HG02884 (cell line): ENCODE results near the gene KRTAP10-1.

Experiments used
- ATAC-seq: cut with Tn5 transposase; IDR thresholded peaks from one replicate; pipeline ENCODE4 v1.9.1; 2021; ENCODE audit warnings: mild to moderate bottlenecking, moderate library complexity; ENCODE audit not compliant: unreplicated experiment

Gene KRTAP10-1

DNA sequence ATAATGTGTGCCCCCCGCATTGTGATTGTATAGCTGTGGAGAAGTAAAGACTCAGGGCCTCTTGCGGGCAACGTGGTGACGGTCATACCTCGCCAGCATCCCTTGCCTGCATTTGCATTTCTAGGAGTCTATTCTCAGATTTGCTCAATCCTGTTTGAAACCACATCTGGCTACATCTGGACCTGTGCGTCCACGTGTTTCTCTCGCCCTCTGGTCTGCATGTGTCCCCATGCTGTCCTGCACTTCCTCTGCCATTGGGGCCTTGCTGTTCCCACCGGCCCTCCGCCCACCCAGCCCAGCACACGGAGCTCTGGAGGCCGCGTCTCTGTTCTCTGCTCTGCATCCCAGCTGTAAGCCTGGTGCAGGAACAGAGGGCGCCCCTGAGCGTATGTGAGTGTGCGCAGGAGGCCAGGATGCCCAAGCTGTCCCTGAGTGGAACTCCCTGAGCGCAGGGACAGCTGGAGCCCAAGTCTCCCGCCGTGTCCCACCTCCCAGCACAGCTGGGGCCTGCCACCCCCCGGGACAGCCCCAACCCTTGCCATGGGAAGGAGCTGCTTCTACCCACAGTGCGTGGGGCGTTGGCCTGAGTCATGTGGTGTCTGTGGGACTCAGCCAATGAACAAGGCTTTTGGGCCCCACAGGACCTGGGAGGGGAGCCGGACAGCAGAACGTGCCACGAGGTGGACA, 9.7 kb upstream of the KRTAP10-1 start:
- no peak for ATAC-seq

DNA sequence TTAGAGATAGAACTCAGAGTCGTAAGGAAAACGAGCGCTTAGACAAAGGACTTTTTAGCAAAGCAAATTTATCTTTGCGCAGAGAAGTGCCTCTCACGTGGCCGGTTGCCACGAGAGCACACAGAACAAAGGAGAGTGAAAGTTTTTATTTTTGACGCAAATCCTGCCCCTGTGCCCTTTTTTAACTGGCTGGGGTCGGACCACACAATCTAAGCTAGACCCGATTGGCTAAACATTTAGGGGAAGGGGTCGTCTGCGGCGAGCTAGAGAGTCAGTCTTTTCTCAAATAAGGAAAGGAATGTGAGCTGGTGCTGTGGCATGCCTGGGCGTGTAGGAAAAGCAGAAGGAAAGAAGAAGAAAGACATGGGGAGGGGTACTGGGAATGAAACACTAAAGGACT, 8.9 kb upstream of the KRTAP10-1 start:
- no peak for ATAC-seq

DNA sequence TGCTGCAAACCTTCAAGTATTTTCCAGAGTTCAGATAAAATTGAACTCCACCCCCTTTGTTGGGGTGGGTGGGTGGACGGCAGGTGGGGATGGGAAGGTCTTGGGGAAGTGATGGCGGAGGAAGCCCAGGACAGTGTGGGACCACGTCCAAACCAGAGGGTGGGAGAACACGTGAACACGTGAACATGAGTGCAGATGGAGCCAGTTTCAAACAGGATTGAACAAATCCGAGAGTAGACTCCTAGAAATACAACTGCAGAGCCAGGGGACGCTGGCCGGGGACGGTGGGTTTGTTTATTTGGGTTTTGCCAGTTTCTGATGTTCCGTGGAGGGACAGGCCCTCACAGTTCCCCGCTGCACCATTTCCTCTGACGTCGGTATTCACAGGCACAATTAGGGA, 8.4 kb upstream of the KRTAP10-1 start:
- ATAC-seq: no peak

DNA sequence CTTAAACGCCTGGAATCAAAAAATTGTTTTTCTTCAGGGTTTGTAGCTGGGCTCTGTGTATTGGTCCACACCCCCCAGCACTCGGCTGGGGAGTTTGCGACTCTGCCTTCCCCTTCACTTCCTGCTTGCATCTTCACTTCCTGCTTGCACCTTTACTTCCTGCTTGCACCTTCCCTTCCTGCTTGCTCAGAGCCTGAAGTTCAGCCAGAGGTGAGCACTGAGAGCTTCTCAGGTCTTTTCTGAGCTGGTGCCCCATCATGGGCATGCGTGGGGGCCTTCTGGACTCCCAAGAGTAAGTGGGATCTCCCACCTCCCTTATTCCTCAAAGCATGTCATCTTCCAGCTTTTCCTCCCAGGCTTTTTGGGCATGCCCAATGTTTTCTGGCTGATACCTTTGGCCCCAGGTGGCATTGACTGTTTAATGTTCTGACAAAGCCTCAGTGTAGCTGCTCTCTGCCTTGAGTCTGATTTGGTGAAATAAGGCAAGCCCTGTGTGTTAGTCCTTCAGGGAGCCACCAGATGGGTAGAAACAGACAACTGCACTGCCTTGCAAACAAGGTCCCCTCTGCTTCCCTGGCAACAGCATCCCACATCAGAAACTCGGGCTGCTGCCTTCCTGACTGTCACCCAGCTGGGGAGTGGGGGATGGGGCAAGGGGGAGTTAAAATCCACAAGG, 7.8 kb upstream of the KRTAP10-1 start:
- no peak for ATAC-seq

DNA sequence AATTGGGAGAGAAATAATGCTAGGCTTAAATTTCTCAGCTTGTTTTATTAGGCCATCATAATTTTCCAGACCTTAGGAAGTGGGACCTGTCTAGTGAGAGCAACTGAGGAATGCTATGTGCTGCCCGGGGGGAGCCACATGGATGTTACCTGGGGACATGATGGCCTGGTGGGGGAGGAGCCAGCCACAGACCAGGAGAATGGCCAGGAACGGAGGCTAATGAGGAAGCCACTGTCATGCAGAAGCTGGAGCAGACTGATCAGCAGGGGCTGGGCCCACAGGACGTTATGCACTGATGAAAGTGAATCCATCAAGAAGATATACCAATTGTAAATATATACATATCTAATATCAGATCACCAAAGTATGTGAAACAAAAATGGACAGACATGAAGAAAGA, 4.6 kb upstream of the KRTAP10-1 start:
- ATAC-seq: no peak

DNA sequence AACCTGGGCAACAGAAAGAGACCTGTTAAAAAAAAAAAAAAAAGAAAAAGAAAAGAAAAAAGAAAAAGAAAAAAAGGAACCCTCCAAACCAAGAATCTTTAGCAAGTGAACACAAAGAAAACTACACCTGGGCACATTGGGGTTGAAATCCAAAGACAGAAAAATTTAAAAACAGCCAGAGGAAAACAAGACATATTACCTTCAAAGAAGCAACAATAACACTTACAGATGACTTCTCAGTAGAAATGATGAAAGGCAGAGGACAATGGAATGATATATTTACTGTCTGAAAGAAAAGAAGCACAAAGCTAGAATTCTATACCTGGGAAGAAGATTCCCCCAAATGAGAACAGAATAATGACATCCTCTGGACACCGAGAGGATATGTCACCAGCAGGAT, 2.7 kb upstream of the KRTAP10-1 start:
- no peak for ATAC-seq

DNA sequence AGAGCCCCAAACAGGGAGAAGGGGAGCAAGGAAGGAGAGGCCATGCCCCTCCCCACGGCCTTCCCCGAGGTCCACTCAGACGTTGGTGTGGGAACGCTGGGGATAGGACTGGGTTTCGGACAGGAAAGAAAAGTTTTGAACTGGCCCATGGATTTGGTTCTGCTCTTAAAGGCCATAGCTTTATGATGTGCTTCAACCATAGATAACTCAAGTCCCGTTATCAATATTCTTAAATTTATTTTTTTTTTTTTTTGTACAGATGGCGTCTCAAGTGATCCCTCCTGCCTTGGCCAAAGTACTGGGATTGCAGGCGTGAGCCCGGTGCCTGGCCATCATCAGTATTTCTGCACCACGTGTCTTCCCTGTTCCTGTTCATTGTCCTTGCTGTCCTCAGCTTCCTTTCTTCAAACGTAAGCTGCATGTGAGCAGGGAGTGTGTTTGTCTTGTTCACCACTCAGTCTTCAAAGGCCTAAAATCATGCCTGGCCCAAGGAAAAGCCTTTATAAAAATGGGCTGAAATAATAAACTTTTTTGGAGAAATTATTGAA, 820 bp upstream of the KRTAP10-1 start:
- ATAC-seq: no peak

DNA sequence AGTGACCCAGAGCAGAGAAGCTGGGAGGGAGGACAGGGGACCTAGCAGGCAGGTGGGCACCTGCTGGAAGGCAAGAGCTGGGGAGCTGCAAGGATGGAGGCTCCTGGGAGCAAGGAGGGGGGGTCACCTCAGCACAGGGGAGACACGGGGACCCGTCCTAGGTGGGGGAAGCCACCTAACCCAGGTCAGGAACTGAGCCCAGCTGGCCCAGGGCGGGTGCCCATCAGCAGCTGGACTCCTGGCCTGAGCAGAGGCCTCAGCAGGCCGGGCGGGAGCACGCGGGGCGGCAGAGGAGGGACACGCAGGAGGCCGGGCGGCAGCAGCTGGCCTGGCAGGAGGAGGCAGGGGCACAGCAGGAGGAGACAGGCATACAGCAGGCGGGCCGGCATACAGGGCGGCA, 949 bp downstream of the KRTAP10-1 start:
- ATAC-seq: no peak

DNA sequence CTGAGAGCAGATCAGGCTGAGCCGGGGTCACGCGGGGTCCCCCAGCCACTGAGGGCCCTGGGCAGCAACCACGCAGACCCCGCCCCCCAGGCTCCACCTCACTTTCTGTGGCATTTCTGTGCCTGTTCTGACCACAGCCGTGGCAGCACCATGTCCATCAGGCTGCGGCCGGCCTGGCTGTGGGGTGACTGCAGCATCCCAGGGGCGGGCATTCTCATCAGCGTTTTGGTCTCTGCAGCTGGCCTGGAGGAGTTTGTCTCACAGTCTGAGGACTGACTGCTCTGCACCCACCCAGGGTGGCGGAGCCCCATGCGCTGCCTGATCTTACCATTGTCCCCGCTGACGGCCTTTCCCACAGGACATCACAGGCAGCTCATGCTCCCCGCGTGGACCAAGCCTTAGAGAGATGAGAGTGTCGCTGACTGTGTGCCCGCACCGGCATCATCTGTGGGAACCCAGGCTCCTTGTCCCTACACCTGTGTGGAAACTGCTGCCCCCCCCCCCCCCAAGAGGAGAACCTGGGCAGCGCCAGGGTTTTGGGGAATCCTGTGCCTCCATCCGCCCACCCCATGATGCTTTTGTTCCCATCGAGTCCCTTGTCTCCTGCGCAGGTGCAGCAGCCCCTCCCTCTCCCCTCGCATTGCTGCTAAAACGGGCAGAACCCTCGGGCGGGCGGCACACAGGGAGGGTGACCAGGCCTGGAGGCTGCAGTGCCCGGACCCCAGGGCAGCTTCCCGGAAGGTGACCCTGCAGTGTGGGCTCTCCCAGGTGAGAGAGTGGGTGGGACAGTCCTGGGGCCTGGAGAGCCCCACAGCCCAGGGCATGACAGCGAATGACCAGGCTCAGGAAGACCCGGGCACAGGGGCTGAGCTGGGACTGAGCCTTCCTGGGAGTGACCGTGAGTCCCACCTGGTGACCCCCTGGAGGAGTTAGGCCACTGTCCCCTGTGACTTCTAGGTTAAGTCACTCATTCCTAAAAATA, 1.8 kb downstream of the KRTAP10-1 start:
- ATAC-seq: no peak

DNA sequence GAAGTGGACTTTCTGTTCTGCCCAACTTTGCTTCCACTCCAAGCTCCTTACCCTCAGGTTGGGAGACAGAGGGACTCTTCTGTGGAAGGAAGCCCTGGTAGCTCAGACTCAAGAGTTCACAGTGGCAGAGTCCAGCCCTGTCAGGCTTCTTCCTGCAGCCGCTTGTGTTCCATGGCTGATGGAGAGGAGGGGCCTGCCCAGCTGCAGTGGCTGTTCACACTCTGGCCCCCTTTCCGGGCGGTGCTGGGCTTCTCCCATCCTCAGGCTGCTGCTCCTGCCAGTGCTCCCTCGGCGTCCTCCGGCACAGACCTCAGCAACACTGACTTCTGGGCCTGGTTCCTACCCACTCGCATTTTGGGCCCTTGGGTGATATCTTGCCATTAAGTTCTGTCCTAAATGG, 4.0 kb downstream of the KRTAP10-1 start:
- no peak for ATAC-seq

DNA sequence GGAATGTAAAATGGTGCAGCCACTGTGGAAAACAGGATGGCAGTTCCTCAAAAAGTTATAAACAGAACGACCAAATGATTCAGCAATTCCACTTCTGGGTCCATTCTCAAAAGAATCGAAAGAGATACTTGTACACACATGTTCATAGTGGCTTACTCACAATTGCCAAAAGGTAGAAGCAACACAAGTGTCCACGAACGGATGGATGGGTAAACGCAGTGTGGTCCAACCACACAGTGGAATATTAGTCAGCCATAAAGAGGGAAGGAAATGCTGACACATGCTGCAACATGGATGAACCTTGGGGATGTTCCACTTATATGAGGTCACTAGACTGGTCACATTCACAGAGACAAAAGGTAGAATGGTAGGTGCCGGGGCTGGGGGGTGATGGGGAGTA, 5.3 kb downstream of the KRTAP10-1 start:
- ATAC-seq: no peak

DNA sequence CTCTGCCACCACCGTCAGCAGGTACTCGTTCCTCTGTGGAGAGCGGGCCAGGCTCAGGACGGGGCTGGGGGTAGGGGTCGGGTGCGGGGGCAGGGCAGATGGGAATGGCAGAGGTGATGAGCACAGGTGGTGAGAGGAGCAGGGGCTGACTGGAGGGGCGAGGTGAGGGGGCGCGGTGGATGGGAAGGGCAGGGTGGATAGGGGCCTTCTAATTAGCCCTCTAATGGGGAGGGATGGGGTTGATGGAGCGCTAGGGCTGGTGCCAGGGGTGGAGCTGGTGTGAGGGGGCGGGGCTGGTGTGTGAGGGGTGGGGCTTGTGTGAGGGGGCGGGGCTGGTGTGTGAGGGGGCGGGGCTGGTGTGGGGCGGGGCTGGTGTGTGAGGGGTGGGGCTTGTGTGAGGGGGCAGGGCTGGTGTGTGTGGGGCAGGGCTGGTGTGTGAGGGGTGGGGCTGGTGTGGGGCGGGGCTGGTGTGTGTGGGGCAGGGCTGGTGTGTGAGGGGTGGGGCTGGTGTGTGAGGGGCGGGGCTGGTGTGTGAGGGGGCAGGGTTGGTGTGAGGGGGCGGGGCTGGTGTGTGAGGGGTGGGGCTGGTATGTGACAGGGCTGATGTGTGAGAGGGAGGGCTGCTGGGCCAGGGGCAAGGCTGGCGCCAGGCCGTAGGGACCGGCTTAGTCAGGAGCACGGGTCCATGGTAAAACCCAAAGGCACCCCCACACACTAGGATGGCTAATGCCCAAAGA, 5.9 kb downstream of the KRTAP10-1 start:
- no peak for ATAC-seq

DNA sequence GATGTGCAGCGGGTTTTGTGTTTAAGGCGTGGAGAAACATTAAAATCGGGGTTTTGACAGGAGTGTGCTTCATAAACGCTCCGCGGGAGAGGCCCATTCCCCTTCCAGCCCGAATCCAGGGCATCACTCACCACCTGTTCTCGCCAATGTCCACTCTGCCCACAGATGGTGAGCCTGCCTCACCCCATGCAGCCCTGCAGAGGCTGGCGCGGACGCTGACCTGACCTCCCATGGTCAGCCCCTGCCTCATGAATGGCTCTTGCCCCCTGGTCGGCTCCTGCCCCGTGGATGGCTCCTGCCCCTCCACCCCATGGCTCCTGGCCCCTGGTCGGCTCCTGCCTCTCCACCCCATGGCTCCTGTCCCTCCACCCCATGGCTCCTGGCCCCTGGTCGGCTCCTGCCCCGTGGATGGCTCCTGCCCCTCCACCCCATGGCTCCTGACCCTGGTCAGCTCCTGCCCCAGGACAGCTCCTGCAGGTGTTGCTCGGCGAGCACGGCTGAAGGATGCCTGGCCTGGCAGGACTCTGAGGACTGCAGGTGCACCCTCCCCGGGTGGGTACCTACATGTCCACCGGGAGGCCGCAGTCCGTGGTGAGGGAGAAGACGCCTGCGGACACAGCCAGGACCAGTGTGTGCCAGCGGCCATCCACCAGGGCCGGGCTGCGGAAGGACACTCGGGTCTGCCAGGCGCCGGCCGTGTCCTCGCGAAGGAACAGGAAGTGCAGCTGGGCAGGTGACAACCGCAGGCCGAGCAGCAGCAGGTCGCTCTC, 6.7 kb downstream of the KRTAP10-1 start:
- no peak for ATAC-seq

DNA sequence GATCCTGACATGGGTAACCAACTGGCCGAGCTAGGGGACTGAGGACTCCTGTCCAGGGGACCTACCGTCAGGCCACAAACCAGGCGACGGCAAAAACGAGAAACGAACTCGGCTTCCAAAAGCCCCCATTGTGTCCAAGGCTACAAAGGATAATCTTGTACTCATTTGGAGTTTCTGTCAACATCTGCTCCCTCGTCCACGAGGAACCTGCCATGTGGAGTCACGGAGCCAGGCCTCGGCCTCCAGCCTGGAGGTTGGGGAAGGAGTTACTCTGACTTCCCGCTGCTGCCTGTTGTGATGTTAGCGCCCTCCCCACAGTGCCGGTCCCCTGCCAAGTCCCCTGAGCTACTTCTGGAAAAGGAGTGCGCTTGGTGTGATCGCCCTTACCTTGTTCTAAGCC, 7.3 kb downstream of the KRTAP10-1 start:
- ATAC-seq: no peak

DNA sequence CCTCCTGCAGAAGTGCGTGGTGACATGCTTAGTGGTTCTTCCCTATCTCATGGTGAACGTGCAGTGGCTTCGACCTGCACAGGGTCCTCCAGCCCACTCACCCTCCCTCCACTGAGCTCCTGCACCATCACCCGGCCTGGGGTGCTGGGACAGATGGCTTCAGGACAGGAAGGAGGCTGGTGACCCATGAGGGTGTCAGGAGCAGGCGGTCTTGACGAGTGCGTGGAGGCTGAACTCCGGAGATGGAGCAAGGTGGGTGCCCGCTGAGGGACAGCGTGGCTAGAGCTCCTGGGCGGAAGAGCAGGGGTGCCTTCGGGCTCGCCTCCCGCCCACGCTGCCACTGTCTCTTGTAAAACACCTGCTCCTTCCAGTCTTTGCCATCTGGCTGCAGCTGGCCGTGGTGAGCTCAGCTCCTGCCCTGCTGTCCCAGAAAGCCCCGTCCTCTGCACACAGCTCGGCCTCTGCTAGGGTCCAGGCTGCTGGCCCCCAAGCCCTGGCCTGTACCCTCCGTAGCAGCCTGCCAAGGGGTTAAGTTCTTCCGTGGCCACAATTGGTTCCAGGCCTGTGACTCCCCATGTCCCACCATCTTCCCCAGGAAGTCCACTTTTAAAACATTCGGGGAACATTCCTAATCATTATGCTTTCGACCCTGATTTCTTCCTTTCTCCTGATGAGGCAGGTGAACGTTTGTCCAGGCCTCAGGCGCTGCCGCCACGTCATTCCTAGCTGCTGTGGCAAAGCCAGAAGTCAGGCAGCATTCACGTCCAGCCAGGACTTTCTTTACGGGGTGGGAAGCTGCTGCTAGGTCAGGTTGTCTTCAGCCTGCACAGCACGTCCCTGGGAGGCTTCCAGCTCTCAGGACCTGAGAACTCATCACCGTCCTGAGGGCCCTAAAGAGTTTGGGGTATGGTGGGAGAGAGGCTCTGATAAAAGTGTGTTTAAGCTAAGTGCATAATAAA, 8.1 kb downstream of the KRTAP10-1 start:
- no peak for ATAC-seq

DNA sequence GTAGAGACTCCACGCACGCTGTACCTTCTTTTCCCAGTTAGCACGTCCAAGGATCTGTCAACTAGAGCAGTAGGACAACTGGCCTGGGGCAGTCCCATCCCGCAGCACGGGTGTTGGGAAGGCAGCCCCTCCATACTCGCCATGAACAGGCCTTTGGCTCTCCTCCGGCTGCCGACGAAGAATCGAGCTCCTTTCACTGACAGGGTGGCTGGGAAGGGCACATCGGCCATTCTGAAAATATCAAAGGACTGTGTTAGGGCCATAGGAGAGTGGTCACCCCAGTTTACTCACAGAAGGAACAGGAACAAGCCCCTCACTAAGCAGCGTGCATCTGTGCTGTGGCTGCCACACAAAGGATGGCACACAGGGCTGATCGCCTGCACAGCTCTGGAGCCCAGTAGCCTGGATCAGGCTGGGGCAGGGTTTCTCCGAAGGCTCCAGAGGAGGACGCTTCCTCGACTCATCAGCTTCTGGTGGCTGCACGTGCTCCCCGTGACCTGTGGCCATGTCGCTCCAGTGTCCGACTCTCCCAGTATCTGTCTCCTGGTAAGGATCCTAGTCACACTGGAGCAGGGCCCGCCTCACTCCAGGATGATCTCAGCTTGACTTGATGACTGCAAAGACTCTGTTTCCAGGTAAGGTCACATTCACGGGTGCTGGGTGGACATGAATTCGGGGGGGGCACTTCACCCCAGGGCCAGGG, 8.9 kb downstream of the KRTAP10-1 start:
- no peak for ATAC-seq

DNA sequence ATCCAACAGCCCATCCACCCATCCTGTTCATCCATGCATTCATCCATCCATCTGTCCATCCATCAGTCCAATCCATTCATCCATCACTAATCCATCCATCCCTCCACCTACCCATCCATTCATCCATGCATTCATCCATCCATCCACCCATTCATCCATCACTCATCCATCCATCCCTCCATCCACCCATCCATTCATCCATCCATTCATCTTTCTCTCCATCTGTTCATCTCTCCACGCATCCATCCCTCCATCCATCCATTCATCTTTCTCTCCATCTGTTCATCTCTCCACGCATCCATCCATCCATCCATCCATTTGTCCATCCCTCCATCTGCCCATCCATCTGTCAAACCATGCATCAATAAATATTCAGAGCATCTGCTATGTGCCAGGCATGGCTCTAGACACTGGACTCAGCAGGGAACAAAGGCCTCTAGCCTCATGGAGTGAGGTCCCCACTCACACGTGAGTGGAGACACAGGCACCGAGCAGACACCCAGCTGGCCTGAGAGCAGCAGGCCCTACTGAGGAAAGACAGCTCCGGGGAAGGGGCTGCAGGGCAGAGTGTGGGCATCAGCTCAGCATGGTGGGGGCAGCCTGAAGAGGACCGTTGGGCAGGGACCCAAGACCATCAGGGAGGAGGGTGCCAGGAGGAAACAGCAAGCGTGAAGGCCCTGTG, 9.6 kb downstream of the KRTAP10-1 start:
- no peak for ATAC-seq
